ENCODE measurements around the gene ALKBH6. TPM values are rescaled to one million over a fixed set of nuclear protein-coding genes. Genes with fewer than 3 reads are reported as not detected.

Gene ALKBH6
- total RNA-seq, 5 donors from 2014 or later (not counting 1 experiment from before 2014, with no cell fraction given) = 42.6 to 61.4 (median 51.2) TPM

- Mint-ChIP-seq H3K4me1 (peaks cover 17 to 21% (median 18%) of the 10 kb centered on the region in 3 donors), H3K27me3 (peaks cover 8 to 11% of the 10 kb centered on the region in 2 donors), H3K4me3 (no peak overlapping the region), H3K27ac (no peak overlapping the region), H3K36me3 (no peaks in the 10 kb centered on the region), H3K9me3 (no peaks in the 10 kb centered on the region)
- ATAC-seq (replicated peaks in 1 of 4) (no peak), DNase-seq (no peak)
- Histone ChIP-seq H3K27ac (ENCODE audit: low read length) (no peak overlapping the region), H3K36me3 (ENCODE audit: control insufficient read depth in 2 of 2, extremely low read depth in 1 of 2, insufficient read depth in 1 of 2, low read length in 1 of 2) (no peaks in the 10 kb centered on the region), H3K4me3 (ENCODE audit: control insufficient read depth in 1 of 2, extremely low read depth in 1 of 2, low read length in 1 of 2) (no peak overlapping the region), H3K27me3 (replicated peaks in 1 of 2; ENCODE audit: control insufficient read depth in 2 of 2, extremely low read depth in 1 of 2, insufficient read depth in 2 of 2, low read length in 1 of 2) (peaks cover 0 to 37% of the 10 kb centered on the region in 2 experiments), H3K4me1 (ENCODE audit: control insufficient read depth in 1 of 2, extremely low read depth in 1 of 2, insufficient read depth in 2 of 2, low read length in 2 of 2) (peaks cover 4 to 37% of the 10 kb centered on the region in 2 experiments), H3K9me3 (no peaks in the 10 kb centered on the region)
- WGBS (ENCODE audit: insufficient coverage) = 89% methylated on average over 4 of the region's 10 CpGs
- CTCF ChIA-PET = interaction anchor here in 1 of 2 donors (0.7 kb wide), 2 partner anchors 9 kb away, joined by 3 read pairs; no protein-coding TSS in a partner anchor
- POLR2A ChIA-PET = interaction anchor here in 1 of 2 donors (1.1 kb wide), 1 partner anchor 23 kb away, joined by 3 read pairs; the partner anchor contains the start of gene ALKBH6
Measured at GRCh38 chr19:35990771-35991730, 23.0 kb downstream of the ALKBH6 start.

DNA sequence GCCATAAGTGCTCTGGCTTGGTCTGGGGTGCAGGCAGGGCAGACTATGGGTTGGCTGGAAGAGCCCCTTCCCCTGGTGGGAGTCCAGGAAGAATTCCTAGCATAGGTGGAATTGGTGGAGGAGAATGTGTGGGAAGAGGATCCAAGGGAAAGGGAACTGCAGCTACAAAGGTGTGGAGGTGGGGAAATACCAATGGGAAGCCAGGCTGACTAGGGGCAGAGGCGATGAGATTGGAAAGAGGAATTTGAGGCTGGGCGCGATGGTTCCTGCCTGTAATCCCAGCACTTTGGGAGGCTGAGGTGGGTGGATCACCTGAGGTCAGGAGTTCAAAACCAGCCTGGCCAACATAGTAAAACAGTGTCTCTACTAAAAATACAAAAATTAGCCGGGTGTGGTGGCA is 23.9 kb downstream of the ALKBH6 start:
- H3K36me3 Mint-ChIP-seq = no peaks in the 10 kb centered on the region
- ChIA-PET POLR2A (interaction anchor here in 1 of 2 donors (0.5 kb wide), 1 partner anchor 11 kb away, joined by 3 read pairs; no protein-coding TSS in a partner anchor), CTCF (no interaction called here)
- Histone ChIP-seq H3K36me3 (ENCODE audit: control insufficient read depth in 2 of 2, extremely low read depth in 1 of 2, insufficient read depth in 1 of 2, low read length in 1 of 2) (no peaks in the 10 kb centered on the region), H3K4me1 (ENCODE audit: control insufficient read depth in 1 of 2, extremely low read depth in 1 of 2, insufficient read depth in 2 of 2, low read length in 2 of 2) (peaks cover 0 to 30% of the 10 kb centered on the region in 2 experiments), H3K27ac (ENCODE audit: low read length) (no peak overlapping the region), H3K4me3 (ENCODE audit: control insufficient read depth in 1 of 2, extremely low read depth in 1 of 2, low read length in 1 of 2) (no peak overlapping the region), H3K27me3 (replicated peaks in 1 of 2; ENCODE audit: control insufficient read depth in 2 of 2, extremely low read depth in 1 of 2, insufficient read depth in 2 of 2, low read length in 1 of 2) (peaks cover 0 to 46% of the 10 kb centered on the region in 2 experiments), H3K9me3 (no peaks in the 10 kb centered on the region)
- no peak overlapping the region for H3K4me3 Mint-ChIP-seq
- DNase-seq (no peak), ATAC-seq (replicated peaks in 1 of 4) (no peak)
- H3K27me3 Mint-ChIP-seq = peaks cover 17 to 20% of the 10 kb centered on the region in 2 donors
- peaks cover 12 to 21% (median 12%) of the 10 kb centered on the region in 3 donors for H3K4me1 Mint-ChIP-seq
- no peaks in the 10 kb centered on the region for H3K9me3 Mint-ChIP-seq
- no peak overlapping the region for H3K27ac Mint-ChIP-seq
- 100% methylated on average over 3 of the region's 4 CpGs for WGBS (ENCODE audit: insufficient coverage)

GRCh38 chr19:35988824-35989223 is 25.2 kb downstream of the ALKBH6 start:
- POLR2A ChIA-PET = no interaction called here
- no peak overlapping the region for H3K4me3 ChIP-seq (ENCODE audit: control insufficient read depth in 1 of 2, extremely low read depth in 1 of 2, low read length in 1 of 2)
- no peak overlapping the region for H3K4me3 Mint-ChIP-seq
- peaks cover 30 to 34% of the 10 kb centered on the region in 2 donors for H3K27me3 Mint-ChIP-seq
- WGBS (ENCODE audit: insufficient coverage) = 100% methylated on average over 1 of the region's 3 CpGs
- ATAC-seq (replicated peaks in 1 of 4) (no peak), DNase-seq (no peak)
- CTCF ChIA-PET = interaction anchor here in 1 of 2 donors (0.7 kb wide), 1 partner anchor 405 kb away, joined by 4 read pairs; no protein-coding TSS in a partner anchor
- no peaks in the 10 kb centered on the region for H3K36me3 ChIP-seq (ENCODE audit: control insufficient read depth in 2 of 2, extremely low read depth in 1 of 2, insufficient read depth in 1 of 2, low read length in 1 of 2)
- H3K27me3 ChIP-seq (replicated peaks in 1 of 2; ENCODE audit: control insufficient read depth in 2 of 2, extremely low read depth in 1 of 2, insufficient read depth in 2 of 2, low read length in 1 of 2) = peaks cover 0 to 58% of the 10 kb centered on the region in 2 experiments
- no peak overlapping the region for H3K27ac Mint-ChIP-seq
- no peak overlapping the region for H3K27ac ChIP-seq (ENCODE audit: low read length)
- no peaks in the 10 kb centered on the region for H3K36me3 Mint-ChIP-seq
- H3K4me1 ChIP-seq (ENCODE audit: control insufficient read depth in 1 of 2, extremely low read depth in 1 of 2, insufficient read depth in 2 of 2, low read length in 2 of 2) = peaks cover 0 to 19% of the 10 kb centered on the region in 2 experiments
- no peaks in the 10 kb centered on the region for H3K9me3 ChIP-seq
- H3K9me3 Mint-ChIP-seq = no peaks in the 10 kb centered on the region
- H3K4me1 Mint-ChIP-seq = peaks cover 6 to 15% (median 6%) of the 10 kb centered on the region in 3 donors

- ATAC-seq (replicated peaks in 1 of 4) (peak in 2 of 4 experiments; percentile 24), DNase-seq (no peak)
- H3K4me1 Mint-ChIP-seq = peaks cover 6 to 15% (median 6%) of the 10 kb centered on the region in 3 donors
- H3K36me3 Mint-ChIP-seq = no peaks in the 10 kb centered on the region
- ChIA-PET POLR2A (no interaction called here), CTCF (interaction anchor here in 1 of 2 donors (0.7 kb wide), 1 partner anchor 1485 kb away, joined by 3 read pairs; no protein-coding TSS in a partner anchor)
- H3K9me3 ChIP-seq = no peaks in the 10 kb centered on the region
- H3K36me3 ChIP-seq (ENCODE audit: control insufficient read depth in 2 of 2, extremely low read depth in 1 of 2, insufficient read depth in 1 of 2, low read length in 1 of 2) = no peaks in the 10 kb centered on the region
- H3K4me3 Mint-ChIP-seq = peak overlapping the region in 2 of 3 donors; percentile 24 to 76
- peaks cover 35 to 43% of the 10 kb centered on the region in 2 donors for H3K27me3 Mint-ChIP-seq
- peaks cover 0 to 70% of the 10 kb centered on the region in 2 experiments for H3K27me3 ChIP-seq (replicated peaks in 1 of 2; ENCODE audit: control insufficient read depth in 2 of 2, extremely low read depth in 1 of 2, insufficient read depth in 2 of 2, low read length in 1 of 2)
- no peaks in the 10 kb centered on the region for H3K9me3 Mint-ChIP-seq
- H3K4me1 ChIP-seq (ENCODE audit: control insufficient read depth in 1 of 2, extremely low read depth in 1 of 2, insufficient read depth in 2 of 2, low read length in 2 of 2) = peaks cover 0 to 16% of the 10 kb centered on the region in 2 experiments
- no CpG with 5 or more reads among the region's 8 CpGs for WGBS (ENCODE audit: insufficient coverage)
- no peak overlapping the region for H3K27ac ChIP-seq (ENCODE audit: low read length)
- no peak overlapping the region for H3K4me3 ChIP-seq (ENCODE audit: control insufficient read depth in 1 of 2, extremely low read depth in 1 of 2, low read length in 1 of 2)
- H3K27ac Mint-ChIP-seq = no peak overlapping the region
Measured at GRCh38 chr19:35987571-35987896, 26.5 kb downstream of the ALKBH6 start.

DNA sequence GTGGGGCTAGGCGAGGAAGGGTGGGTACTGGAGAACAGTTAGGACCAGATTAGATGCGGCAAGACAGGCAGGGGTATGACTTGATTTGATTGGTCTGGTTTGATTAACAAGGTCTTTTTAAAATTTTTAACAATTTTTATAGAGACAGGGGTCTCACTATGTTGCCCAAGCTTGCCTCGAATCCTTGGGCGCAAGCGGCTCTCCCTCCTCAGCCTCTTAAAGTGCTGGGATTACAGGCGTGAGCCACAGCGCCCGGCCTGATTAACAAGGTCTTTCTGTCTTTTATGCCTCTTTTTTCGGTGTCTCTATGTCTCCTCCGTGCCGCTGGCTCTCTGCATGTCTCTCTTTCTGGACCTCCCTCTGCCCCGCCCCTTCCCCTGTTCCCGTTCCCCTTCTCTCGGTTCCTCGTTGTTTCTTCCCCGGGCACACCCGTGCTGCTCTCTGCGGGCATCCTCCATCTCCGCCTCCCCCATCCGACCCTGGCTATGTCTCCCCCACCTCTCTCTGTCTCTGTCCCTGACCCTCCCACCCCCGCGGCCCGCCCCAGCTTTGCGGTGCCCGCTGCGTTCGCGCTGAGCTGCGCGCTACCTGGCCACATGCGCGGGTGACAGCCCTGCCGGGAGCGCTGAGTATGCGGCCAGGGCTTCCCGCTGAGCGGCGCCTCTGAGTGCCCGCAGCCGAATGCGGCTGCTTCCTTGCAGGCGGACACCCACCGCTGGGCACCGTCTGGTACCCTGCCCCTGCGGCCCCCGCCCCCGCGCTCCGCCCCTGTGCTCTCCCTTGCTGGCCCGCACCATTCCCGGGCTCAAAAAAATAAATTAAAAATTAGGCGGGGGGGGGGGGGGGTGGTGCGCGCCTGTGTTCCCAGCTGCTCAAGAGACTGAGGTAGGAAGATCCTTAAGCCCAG is 27.1 kb downstream of the ALKBH6 start:
- POLR2A ChIA-PET = interaction anchor here in 1 of 2 donors (0.6 kb wide), 1 partner anchor 21 kb away, joined by 3 read pairs; no protein-coding TSS in a partner anchor
- Histone ChIP-seq H3K4me3 (ENCODE audit: control insufficient read depth in 1 of 2, extremely low read depth in 1 of 2, low read length in 1 of 2) (peak overlapping the region; percentile 10 to 32), H3K4me1 (ENCODE audit: control insufficient read depth in 1 of 2, extremely low read depth in 1 of 2, insufficient read depth in 2 of 2, low read length in 2 of 2) (peaks cover 0 to 16% of the 10 kb centered on the region in 2 experiments), H3K36me3 (ENCODE audit: control insufficient read depth in 2 of 2, extremely low read depth in 1 of 2, insufficient read depth in 1 of 2, low read length in 1 of 2) (no peaks in the 10 kb centered on the region), H3K9me3 (no peaks in the 10 kb centered on the region), H3K27ac (ENCODE audit: low read length) (no peak overlapping the region), H3K27me3 (replicated peaks in 1 of 2; ENCODE audit: control insufficient read depth in 2 of 2, extremely low read depth in 1 of 2, insufficient read depth in 2 of 2, low read length in 1 of 2) (peaks cover 0 to 75% of the 10 kb centered on the region in 2 experiments)
- CTCF ChIA-PET = interaction anchor here in 1 of 2 donors (0.7 kb wide), 1 partner anchor 1484 kb away, joined by 3 read pairs; no protein-coding TSS in a partner anchor
- 10% methylated on average over 43 of the region's 54 CpGs for WGBS (ENCODE audit: insufficient coverage)
- peaks cover 6 to 15% (median 6%) of the 10 kb centered on the region in 3 donors for H3K4me1 Mint-ChIP-seq
- peak in 7 of 35 experiments; percentile 10 to 40 (median 19) for DNase-seq
- peaks cover 35 to 43% of the 10 kb centered on the region in 2 donors for H3K27me3 Mint-ChIP-seq
- ATAC-seq (replicated peaks in 1 of 4) = peak; percentile 63 to 77 (median 71)
- no peaks in the 10 kb centered on the region for H3K9me3 Mint-ChIP-seq
- no peaks in the 10 kb centered on the region for H3K36me3 Mint-ChIP-seq
- no peak overlapping the region for H3K27ac Mint-ChIP-seq
- H3K4me3 Mint-ChIP-seq = peak overlapping the region; percentile 72 to 79 (median 76)

Data from T-cell (primary cell).